ENCODE measurements around the gene APOBEC3A. TPM values are rescaled to one million over a fixed set of nuclear protein-coding genes. Genes with fewer than 3 reads are reported as not detected.
"Not testable (repeated sequence)": the region's sequence is repeated elsewhere in the genome, so short reads cannot be mapped to it uniquely, and the experiment has no call there.

APOBEC3A gene
- total RNA-seq, 1 donor, result not detected

DNA sequence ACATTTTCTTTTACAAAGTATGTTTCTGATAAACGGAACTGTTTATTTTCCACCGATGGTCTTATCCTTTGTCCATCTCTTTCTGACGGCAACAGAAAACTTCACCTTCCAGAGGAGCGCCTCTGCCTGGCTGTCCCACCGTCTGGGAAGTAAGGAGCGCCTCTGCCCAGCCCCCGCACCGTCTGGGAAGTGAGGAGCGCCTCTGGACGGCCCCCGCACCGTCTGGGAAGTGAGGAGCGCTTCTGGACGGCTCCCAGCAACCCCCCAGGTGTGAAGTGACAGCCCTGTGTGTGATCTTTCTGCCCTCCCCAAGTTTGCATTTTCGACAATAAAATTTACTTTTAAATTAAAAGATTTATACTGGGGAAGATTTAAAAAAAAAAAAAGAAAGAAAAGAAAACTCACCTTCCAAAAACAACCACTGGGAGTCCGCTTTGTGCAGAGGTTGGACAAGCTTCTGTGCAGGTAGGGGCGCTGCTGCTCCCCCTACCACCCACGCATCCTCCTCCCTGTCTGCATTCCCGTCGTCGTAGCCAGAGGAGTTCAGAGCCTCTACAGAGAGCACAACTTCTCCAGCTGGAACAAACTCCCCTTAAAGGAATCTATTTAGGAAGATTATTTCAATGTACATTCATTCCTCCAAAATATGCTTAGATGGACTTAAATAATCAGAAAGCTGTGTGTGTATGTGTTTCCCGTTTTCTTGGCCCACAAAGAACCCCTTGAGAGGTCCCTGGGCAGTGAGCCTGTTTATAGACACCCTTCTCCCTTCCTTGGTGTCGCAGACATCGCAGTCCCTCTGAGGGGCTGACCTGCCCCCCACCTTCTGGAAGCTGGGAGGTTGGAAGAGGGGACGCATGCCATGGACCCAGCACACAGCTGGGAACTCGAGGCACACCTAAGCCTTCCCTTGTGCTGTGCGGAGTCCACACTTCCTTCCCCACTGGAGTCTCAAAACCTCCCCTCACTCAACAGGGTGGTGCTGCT is 23.9 kb downstream of the APOBEC3A start:
- Histone ChIP-seq H3K36me3 (ENCODE audit: insufficient read depth, low read length) (no peaks in the 10 kb centered on the region), H3K27ac (ENCODE audit: low read depth, low read length) (no peak overlapping the region), H2AFZ (ENCODE audit: low read length) (peak overlapping the region; percentile 84), H3K27me3 (ENCODE audit: insufficient read depth, low read length) (peaks cover under 1% of the 10 kb centered on the region), H3K4me1 (ENCODE audit: insufficient read depth, low read length) (peaks cover 17% of the 10 kb centered on the region), H3K4me3 (ENCODE audit: insufficient read depth, low read length) (peak overlapping the region; percentile 70), H4K20me1 (ENCODE audit: insufficient read depth, low read length) (no peaks in the 10 kb centered on the region), H3K79me2 (ENCODE audit: insufficient read depth, low read length) (no peaks in the 10 kb centered on the region), H3K4me2 (ENCODE audit: insufficient read depth, low read length) (peak overlapping the region; percentile 84), H3K9me3 (ENCODE audit: low read depth, low read length) (no peaks in the 10 kb centered on the region)
- DNase-seq (ENCODE audit: insufficient read length, low spot score, missing footprints), result peak; percentile 69
- TF ChIP-seq, protein P1, sequence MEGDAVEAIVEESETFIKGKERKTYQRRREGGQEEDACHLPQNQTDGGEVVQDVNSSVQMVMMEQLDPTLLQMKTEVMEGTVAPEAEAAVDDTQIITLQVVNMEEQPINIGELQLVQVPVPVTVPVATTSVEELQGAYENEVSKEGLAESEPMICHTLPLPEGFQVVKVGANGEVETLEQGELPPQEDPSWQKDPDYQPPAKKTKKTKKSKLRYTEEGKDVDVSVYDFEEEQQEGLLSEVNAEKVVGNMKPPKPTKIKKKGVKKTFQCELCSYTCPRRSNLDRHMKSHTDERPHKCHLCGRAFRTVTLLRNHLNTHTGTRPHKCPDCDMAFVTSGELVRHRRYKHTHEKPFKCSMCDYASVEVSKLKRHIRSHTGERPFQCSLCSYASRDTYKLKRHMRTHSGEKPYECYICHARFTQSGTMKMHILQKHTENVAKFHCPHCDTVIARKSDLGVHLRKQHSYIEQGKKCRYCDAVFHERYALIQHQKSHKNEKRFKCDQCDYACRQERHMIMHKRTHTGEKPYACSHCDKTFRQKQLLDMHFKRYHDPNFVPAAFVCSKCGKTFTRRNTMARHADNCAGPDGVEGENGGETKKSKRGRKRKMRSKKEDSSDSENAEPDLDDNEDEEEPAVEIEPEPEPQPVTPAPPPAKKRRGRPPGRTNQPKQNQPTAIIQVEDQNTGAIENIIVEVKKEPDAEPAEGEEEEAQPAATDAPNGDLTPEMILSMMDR (IDR thresholded peaks at IDR 0.05; ENCODE audit: extremely low read depth, low read depth, low read length), result peak; percentile 31

DNA sequence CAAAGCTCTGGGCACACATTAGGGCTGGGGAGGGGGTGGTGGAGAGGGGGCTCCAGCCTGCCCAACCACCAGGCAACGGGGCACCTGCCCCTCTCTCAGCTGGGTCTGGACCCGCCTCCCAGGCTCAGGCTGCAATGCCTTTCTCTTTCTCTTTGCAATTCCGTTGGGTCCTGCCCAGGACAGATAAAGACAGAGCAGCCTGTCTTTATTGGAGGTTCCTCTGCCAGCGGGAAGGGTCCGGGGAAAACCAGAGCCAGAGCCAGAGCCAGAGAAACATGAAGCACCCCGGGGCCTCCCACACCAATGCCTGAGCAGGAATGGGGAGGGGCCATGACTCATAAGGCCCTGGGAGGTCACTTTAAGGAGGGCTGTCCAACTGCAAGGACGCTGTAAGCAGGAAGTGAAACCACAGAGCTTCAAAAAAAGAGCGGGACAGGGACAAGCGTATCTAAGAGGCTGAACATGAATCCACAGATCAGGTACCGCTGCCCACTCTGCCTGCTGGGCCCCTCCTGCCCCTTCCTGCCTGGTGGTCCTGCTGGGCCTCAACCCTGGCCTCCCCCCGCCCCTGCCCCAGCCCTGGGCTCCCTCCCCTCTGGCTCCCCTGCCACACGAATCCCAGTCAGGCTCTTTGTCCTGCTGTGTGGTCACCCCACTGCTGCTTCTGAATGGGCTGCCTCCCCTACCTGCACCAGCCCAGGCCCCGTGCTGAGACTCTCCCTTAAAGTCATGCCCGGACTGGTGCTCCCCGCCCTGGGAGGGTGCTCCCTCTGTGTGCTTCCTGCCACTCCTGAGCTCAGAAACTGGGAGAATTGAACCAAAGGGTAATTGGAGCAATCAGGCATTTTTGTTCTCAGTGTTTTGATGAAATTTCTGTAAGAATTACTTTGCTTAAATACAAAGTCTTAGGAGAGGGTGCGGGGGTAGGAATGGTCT is 24.9 kb downstream of the APOBEC3A start, which contains the start of gene APOBEC3B:
Gene APOBEC3B, plus strand, starts transcription at position 356 of the 936 bp plus-strand sequence. Its CDS starts 107 bp downstream, at position 463.
- Histone ChIP-seq H3K79me2 (ENCODE audit: insufficient read depth, low read length) (no peaks in the 10 kb centered on the region), H3K9me3 (ENCODE audit: low read depth, low read length) (no peaks in the 10 kb centered on the region), H3K27ac (ENCODE audit: low read depth, low read length) (peak within 1 kb of the TSS; percentile 17), H3K27me3 (ENCODE audit: insufficient read depth, low read length) (no peaks in the 10 kb centered on the region), H2AFZ (ENCODE audit: low read length) (peak within 1 kb of the TSS; percentile 84), H3K4me2 (ENCODE audit: insufficient read depth, low read length) (peak within 1 kb of the TSS; percentile 84), H3K4me1 (ENCODE audit: insufficient read depth, low read length) (peaks cover 17% of the 10 kb centered on the region), H3K4me3 (ENCODE audit: insufficient read depth, low read length) (peak within 1 kb of the TSS; percentile 70), H3K36me3 (ENCODE audit: insufficient read depth, low read length) (no peaks in the 10 kb centered on the region), H4K20me1 (ENCODE audit: insufficient read depth, low read length) (no peaks in the 10 kb centered on the region)
- DNase-seq (ENCODE audit: insufficient read length, low spot score, missing footprints), result peak; percentile 94
- TF ChIP-seq, protein P1 (IDR thresholded peaks at IDR 0.05; ENCODE audit: extremely low read depth, low read depth, low read length), result no peak

DNA sequence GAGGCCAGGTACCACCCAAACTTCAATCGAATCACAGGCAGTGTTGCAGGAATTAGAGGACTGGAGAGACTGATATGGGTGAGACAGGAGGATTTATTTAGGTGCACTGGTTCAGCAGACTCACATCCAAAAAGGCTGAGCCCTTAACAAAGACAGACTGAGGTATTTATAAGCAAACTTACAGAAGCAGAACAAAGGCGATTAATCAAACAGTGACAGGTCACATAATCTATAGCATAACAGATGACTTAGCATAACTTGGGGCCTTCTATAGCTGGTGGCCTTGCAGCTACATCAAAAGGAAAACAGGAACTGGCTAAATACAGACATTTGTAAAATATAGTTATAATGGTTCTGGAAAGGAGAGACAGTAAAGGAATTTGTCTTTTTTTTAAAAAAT is 26.8 kb downstream of the APOBEC3A start:
- Histone ChIP-seq H3K36me3 (ENCODE audit: insufficient read depth, low read length) (no peaks in the 10 kb centered on the region), H3K4me1 (ENCODE audit: insufficient read depth, low read length) (peaks cover 17% of the 10 kb centered on the region), H3K79me2 (ENCODE audit: insufficient read depth, low read length) (no peaks in the 10 kb centered on the region), H3K4me2 (ENCODE audit: insufficient read depth, low read length) (no peak overlapping the region), H3K27ac (ENCODE audit: low read depth, low read length) (no peak overlapping the region), H4K20me1 (ENCODE audit: insufficient read depth, low read length) (no peaks in the 10 kb centered on the region), H3K4me3 (ENCODE audit: insufficient read depth, low read length) (no peak overlapping the region), H2AFZ (ENCODE audit: low read length) (no peak overlapping the region), H3K27me3 (ENCODE audit: insufficient read depth, low read length) (no peaks in the 10 kb centered on the region), H3K9me3 (ENCODE audit: low read depth, low read length) (no peaks in the 10 kb centered on the region)
- TF ChIP-seq, protein P1 (IDR thresholded peaks at IDR 0.05; ENCODE audit: extremely low read depth, low read depth, low read length), result no peak
- DNase-seq (ENCODE audit: insufficient read length, low spot score, missing footprints), result no peak

DNA sequence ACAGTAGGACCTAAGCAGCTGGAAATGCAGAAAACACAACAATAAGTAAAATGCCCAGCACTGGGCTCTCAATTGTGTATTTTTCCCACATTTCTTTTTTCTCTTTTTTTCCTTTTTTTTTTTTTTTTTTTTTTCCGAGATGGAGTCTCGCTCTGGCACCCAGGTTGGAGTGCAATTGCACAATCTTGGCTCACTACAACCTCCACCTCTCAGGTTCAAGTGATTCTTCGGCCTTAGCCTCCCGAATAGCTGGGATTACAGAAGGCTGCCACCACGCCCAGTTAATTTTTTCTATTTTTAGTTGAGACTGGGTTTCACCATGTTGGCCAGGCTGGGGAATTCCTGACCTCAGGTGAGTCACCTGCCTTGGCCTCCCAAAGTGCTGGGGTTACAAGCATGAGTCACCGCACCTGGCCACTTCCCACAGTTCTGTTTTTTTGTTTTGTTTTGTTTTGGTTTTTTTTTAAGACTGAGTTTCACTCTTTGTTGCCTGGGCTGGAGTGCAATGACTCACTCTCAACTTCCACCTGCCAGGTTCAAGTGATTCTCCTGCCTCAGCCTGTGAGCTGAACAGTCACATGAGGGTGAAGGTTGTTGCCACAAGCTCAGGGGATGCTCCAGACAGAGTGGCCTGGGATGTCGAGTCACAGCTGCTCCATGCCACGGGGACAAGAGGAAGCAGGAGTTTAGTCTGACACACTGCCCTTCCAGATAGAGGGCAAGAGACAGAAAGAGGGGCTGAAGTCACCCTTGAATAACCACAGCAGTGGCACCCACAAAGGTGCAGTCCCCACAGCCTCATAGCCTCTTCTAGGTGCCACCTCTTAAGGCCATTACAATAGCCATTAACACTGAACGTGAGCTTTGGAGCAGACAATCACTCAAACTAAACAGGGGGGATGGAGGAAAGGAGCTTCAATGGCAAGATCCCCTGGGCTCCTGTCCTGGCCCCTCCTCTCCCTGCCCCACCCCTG is 27.7 kb downstream of the APOBEC3A start:
- H3K4me3 ChIP-seq (ENCODE audit: insufficient read depth, low read length); H3K79me2 ChIP-seq (ENCODE audit: insufficient read depth, low read length); H3K9me3 ChIP-seq (ENCODE audit: low read depth, low read length); DNase-seq (ENCODE audit: insufficient read length, low spot score, missing footprints); H3K4me2 ChIP-seq (ENCODE audit: insufficient read depth, low read length); H3K36me3 ChIP-seq (ENCODE audit: insufficient read depth, low read length); H3K27me3 ChIP-seq (ENCODE audit: insufficient read depth, low read length); H2AFZ ChIP-seq (ENCODE audit: low read length); H4K20me1 ChIP-seq (ENCODE audit: insufficient read depth, low read length); H3K27ac ChIP-seq (ENCODE audit: low read depth, low read length): not testable (repeated sequence)
- H3K4me1 ChIP-seq (ENCODE audit: insufficient read depth, low read length), result peaks cover 17% of the 10 kb centered on the region

All from osteoblast (primary cell).